ENCODE results near the gene KRTAP12-1. TPM values are rescaled to one million over a fixed set of nuclear protein-coding genes. Genes with fewer than 3 reads are reported as not detected.

Gene KRTAP12-1
- polyA plus RNA-seq, 1 experiment, result not detected

- Histone ChIP-seq H3K4me3 (ENCODE audit: low read depth, low read length) (no peak overlapping the region), H3K27ac (ENCODE audit: low read depth, low read length) (no peak overlapping the region), H3K9me3 (ENCODE audit: control insufficient read depth, insufficient read depth, low read length) (peaks cover 9% of the 10 kb centered on the region; the same call in 1 of the 2 replicates), H3K27me3 (ENCODE audit: control insufficient read depth, insufficient read depth, low read length) (no peaks in the 10 kb centered on the region)
- POLR2A ChIA-PET, result no interaction called here
- DNase-seq (ENCODE audit: low read depth, low spot score), result no peak
- TF ChIP-seq CTCF (IDR thresholded peaks at IDR 0.05; ENCODE audit: low read depth, low read length), result no peak
- CTCF ChIA-PET, result no interaction called here
Measured at GRCh38 chr21:44658913-44659595, 22.9 kb downstream of the KRTAP12-1 start.

- ChIA-PET POLR2A (no interaction called here), CTCF (no interaction called here)
- peaks cover 14% of the 10 kb centered on the region; the same call in 1 of the 2 replicates for H3K9me3 ChIP-seq (ENCODE audit: control insufficient read depth, insufficient read depth, low read length)
- no peaks in the 10 kb centered on the region for H3K27me3 ChIP-seq (ENCODE audit: control insufficient read depth, insufficient read depth, low read length)
- H3K4me3 ChIP-seq (ENCODE audit: low read depth, low read length), result no peak overlapping the region
- DNase-seq (ENCODE audit: low read depth, low spot score), result no peak
- H3K27ac ChIP-seq (ENCODE audit: low read depth, low read length), result no peak overlapping the region
- no peak for TF ChIP-seq CTCF (IDR thresholded peaks at IDR 0.05; ENCODE audit: low read depth, low read length)
Measured at GRCh38 chr21:44658541-44658910, 23.4 kb downstream of the KRTAP12-1 start.

GRCh38 chr21:44657635-44658540, 24.1 kb downstream of the KRTAP12-1 start, which contains the start of gene KRTAP12-3:
Gene KRTAP12-3, plus strand, starts transcription at chr21:44657932. Its CDS starts 48 bp downstream, at chr21:44657980.
- DNase-seq (ENCODE audit: low read depth, low spot score), result no peak
- POLR2A ChIA-PET, result no interaction called here
- no peak for TF ChIP-seq CTCF (IDR thresholded peaks at IDR 0.05; ENCODE audit: low read depth, low read length)
- Histone ChIP-seq H3K4me3 (ENCODE audit: low read depth, low read length) (no peak within 1 kb of the TSS), H3K9me3 (ENCODE audit: control insufficient read depth, insufficient read depth, low read length) (peaks cover 16% of the 10 kb centered on the region; the same call in 1 of the 2 replicates), H3K27me3 (ENCODE audit: control insufficient read depth, insufficient read depth, low read length) (no peaks in the 10 kb centered on the region), H3K27ac (ENCODE audit: low read depth, low read length) (no peak within 1 kb of the TSS)
- CTCF ChIA-PET, result no interaction called here

GRCh38 chr21:44656868-44657267, 25.1 kb downstream of the KRTAP12-1 start:
- ChIA-PET POLR2A (no interaction called here), CTCF (no interaction called here)
- TF ChIP-seq CTCF (IDR thresholded peaks at IDR 0.05; ENCODE audit: low read depth, low read length), result no peak
- Histone ChIP-seq H3K27me3 (ENCODE audit: control insufficient read depth, insufficient read depth, low read length) (no peaks in the 10 kb centered on the region), H3K27ac (ENCODE audit: low read depth, low read length) (no peak overlapping the region), H3K9me3 (ENCODE audit: control insufficient read depth, insufficient read depth, low read length) (peaks cover 16% of the 10 kb centered on the region; the same call in 1 of the 2 replicates), H3K4me3 (ENCODE audit: low read depth, low read length) (no peak overlapping the region)
- no peak for DNase-seq (ENCODE audit: low read depth, low spot score)
